ENCODE data around the gene NR3C2.
"Not testable (repeated sequence)": the region's sequence is repeated elsewhere in the genome, so short reads cannot be mapped to it uniquely, and the experiment has no call there.

NR3C2 gene

GRCh38 chr4:148211533-148211932 is 230.7 kb downstream of the NR3C2 start:
- DNase-seq, result no peak

GRCh38 chr4:148210661-148211060 is 231.6 kb downstream of the NR3C2 start:
- DNase-seq, result no peak

GRCh38 chr4:148207068-148207467 is 235.1 kb downstream of the NR3C2 start:
- DNase-seq, result no peak

GRCh38 chr4:148205476-148205875 is 236.7 kb downstream of the NR3C2 start:
- DNase-seq, result no peak

DNA sequence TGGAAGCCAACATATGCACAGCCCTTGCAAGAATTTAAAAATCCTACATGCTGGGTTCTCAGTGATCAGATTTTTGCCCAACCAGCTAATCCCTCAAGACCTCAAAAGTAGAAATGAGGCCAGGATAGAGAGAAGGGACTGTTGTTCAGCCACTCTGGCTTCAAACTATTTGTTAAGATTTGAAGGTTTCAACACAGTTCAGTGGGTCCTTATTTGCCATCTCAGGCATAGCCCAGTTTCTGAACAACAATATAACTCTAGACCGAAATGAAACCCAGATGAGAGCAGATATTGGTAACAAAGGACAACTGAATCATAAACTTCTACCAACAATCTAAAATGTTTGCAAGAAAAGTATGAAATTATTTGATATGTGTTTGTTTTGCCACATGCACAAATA is 237.3 kb downstream of the NR3C2 start:
- no peak for DNase-seq

GRCh38 chr4:148204171-148204570 is 238.0 kb downstream of the NR3C2 start:
- no peak for DNase-seq

GRCh38 chr4:148203056-148203898 is 238.9 kb downstream of the NR3C2 start:
- no peak for DNase-seq

DNA sequence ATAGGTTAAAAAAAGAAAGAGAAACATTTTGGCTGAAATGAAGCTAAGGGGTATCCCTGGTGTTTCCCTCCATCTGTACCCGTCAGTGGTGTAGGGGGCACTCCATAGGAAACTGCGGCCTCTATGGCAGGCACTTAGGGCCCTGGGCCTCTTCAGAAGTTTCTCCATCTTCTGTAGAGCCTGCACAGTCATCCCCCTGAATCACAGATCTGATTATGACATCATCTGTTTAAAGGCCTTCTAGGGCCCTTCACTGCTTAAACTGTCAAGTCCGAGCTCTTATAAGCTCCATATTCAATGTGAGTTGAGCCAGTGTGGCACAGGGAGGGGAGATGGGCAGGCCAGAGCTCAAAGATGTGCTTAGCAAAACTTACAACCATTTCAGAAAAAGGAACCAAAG is 241.3 kb downstream of the NR3C2 start:
- no peak for DNase-seq

DNA sequence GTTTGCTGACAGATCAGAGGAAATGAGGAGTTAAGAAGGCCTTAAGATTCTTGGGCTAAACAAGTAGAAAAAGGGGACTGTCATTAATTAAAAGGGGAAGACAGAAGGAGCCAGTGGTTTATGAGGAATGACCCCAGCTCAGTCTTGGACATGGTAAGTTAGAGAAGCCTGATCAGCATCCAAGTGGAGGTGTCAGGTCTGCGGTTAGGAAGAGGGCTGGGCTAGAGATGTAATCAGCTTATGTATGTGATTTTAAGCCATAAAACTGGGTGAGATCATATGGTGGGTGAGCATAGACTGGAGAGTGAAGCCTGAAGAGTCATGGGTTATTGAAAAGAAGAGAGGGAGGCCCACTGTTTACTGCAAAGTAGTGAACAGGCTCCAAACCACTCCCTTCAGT is 246.1 kb downstream of the NR3C2 start:
- no peak for DNase-seq

GRCh38 chr4:148192526-148192925 is 249.7 kb downstream of the NR3C2 start:
- DNase-seq, result no peak

DNA sequence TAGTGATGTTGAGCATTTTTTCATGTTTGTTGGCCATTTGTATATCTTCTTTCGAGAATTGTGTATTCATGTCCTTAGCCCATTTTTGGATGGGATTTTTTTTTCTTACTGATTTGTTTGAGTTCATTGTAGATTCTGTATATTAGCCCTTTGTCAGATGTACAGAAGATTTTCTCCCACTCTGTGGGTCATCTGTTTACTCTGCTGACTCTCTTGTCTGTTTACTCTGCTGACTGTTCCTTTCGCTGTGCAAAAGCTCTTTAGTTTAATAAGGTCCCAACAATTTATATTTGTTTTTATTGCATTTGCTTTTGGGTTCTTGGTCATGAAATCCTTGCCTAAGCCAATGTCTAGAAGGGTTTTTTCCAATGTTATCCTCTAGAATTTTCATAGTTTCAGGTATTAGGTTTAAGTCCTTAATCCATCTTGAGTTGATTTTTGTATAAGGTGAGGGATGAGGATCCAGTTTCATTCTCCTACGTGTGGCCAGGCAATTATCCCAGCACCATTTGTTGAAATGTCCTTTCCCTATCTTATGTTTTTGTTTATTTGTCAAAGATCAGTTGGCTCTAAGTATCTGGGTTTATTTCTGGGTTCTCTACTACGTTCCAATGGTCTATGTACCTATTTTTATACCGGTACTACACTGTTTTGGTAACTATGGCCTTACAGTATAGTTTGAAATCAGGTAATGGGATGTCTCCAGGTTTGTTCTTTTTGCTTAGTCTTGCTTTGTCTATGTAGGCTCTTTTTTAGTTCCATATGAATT is 254.6 kb downstream of the NR3C2 start:
- DNase-seq, result not testable (repeated sequence)

GRCh38 chr4:148184922-148185321 is 257.3 kb downstream of the NR3C2 start:
- DNase-seq, result no peak

GRCh38 chr4:148182230-148182911 is 259.8 kb downstream of the NR3C2 start:
- DNase-seq, result no peak

GRCh38 chr4:148173397-148174017 is 268.7 kb downstream of the NR3C2 start:
- no peak for DNase-seq

- DNase-seq, result no peak
Measured at GRCh38 chr4:148171596-148171995, 270.6 kb downstream of the NR3C2 start.

GRCh38 chr4:148170408-148171365 is 271.5 kb downstream of the NR3C2 start:
- DNase-seq, result no peak

- no peak for DNase-seq
Measured at GRCh38 chr4:148166132-148166591, 276.1 kb downstream of the NR3C2 start.

DNA sequence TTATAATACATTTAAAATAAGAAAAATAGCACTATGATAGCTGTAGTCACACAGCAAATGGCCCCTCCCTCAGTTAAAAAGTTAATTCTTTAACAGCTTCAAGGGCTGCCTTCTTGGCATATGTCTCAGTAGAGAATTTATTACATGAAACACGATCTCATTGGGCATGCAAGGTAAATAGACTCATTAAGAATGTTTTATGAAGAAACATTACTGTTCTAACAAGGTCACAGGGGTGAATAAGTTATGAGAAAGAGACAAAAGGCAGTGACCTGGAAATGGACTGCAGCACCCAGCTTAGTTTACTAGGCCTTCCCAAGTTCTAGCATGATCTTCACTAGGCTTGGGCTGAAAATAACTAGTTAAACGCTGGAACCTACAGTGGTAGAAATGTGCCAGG is 277.7 kb downstream of the NR3C2 start:
- no peak for DNase-seq

DNA sequence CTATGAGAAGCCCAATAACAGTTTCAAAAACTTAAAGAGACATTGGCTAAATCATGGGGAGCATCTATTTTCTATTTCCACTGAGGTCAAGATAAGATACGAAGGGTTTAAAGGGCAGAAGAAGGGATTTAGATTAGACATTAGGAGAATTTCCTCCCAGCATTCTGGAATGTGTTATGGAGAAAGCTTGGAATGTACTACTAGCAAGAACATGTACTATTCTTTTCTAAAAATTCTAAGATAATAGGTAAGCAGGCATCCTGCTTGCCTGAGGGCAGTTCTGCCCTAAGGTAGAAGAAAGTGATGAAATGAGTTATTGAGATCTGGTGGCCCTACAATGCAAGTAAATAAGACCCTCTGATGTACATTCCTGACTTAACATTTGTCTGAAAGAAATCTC is 279.2 kb downstream of the NR3C2 start:
- no peak for DNase-seq

- DNase-seq, result no peak
Measured at GRCh38 chr4:148162519-148162918, 279.7 kb downstream of the NR3C2 start.

DNA sequence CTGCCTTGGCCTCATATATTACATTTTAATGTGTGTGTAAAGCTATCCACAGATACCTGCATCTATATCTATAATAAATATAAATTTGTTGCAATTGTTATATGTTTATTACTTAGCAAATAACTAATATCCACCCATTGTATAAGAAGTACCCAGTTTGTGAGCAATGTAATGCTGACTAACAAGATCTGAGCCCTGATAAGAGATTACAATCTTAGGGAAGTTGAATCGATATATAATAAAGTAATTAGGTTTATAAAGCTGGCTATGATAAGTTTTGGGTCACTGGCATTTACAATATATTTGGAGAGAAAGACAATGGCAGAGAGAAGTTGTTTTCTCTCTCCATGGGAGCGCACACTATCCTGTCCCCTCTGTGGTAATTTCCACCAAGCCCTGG is 280.6 kb downstream of the NR3C2 start:
- DNase-seq, result no peak

- no peak for DNase-seq
Measured at GRCh38 chr4:148159793-148160192, 282.4 kb downstream of the NR3C2 start.
